ENCODE data around the gene COL2A1.

The COL2A1 gene

DNA sequence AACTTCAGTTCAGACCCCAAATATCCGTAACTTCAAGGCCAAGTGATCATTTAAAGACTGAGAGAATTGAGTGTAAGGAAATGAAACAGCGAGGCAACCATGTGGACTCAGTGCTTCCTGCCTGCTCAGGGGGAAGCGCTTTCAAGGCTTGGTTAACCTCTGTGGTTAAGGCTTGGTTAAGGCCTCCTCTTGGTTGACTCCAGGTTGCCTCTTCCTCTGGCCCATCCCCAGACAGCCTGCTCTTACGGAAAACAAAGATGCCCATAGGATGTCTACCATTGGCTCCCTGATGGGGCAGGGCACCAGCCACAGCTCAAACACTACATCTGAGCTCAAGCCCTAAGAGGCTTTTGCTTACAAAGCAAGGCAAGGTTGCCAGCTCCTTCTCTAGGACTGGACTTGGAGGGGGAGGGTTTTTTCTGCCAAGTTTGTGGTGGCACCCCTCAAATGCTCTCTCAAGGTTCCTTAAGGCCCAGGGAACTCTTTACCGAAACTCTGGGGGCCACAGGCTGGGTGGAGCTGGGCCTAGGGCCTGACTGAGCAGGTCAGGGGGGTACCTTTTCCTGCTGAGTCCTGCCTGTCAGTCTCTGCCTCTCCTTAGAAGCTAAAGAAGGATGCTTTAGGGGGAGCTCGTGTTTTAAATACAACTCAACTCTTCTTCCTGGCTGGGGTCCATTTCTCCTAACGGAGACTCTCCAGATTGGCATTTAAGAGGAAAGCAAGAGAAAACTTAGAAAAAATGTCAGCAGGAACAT is 13.7 kb downstream of the COL2A1 start:
- TF ChIP-seq, protein P1, sequence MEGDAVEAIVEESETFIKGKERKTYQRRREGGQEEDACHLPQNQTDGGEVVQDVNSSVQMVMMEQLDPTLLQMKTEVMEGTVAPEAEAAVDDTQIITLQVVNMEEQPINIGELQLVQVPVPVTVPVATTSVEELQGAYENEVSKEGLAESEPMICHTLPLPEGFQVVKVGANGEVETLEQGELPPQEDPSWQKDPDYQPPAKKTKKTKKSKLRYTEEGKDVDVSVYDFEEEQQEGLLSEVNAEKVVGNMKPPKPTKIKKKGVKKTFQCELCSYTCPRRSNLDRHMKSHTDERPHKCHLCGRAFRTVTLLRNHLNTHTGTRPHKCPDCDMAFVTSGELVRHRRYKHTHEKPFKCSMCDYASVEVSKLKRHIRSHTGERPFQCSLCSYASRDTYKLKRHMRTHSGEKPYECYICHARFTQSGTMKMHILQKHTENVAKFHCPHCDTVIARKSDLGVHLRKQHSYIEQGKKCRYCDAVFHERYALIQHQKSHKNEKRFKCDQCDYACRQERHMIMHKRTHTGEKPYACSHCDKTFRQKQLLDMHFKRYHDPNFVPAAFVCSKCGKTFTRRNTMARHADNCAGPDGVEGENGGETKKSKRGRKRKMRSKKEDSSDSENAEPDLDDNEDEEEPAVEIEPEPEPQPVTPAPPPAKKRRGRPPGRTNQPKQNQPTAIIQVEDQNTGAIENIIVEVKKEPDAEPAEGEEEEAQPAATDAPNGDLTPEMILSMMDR (conservative IDR thresholded peaks at IDR 0.05; ENCODE audit: low read depth, low read length) = no peak
- no peaks in the 10 kb centered on the region for H3K79me2 ChIP-seq (ENCODE audit: insufficient read depth, low read depth)
- H3K27ac ChIP-seq = no peak overlapping the region
- H3K4me3 ChIP-seq (IDR thresholded peaks at IDR 0.05; ENCODE audit: insufficient read depth, low read depth, low read length) = no peak overlapping the region
- H4K20me1 ChIP-seq (ENCODE audit: insufficient read depth) = no peaks in the 10 kb centered on the region
- no peak overlapping the region for H2AFZ ChIP-seq (ENCODE audit: low read depth)
- no peak overlapping the region for H3K9ac ChIP-seq
- H3K4me1 ChIP-seq (ENCODE audit: low read depth, poor library complexity, severe bottlenecking) = no peaks in the 10 kb centered on the region
- no peak overlapping the region for H3K4me2 ChIP-seq
- no peaks in the 10 kb centered on the region for H3K36me3 ChIP-seq (ENCODE audit: insufficient read depth)
- H3K27me3 ChIP-seq (ENCODE audit: insufficient read depth, low read depth) = no peaks in the 10 kb centered on the region

DNA sequence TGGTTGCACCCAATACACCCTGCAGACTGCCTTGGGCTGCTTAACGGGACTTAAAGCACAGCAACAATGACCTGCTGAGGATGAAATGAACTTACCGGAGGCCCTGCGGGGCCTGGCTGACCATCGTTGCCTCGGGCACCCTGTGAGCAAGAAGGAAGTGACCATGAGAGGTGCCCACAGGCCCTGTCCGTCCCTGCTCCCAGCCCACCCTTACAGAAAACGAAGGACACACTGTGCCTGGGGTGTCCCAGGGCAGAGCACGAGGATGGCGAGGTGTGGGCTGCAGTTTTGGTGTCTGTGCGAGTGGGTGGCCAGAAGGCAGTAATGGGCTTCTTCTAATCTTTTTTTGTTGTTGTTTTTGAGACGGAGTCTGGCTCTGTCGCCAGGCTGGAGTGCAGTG is 14.6 kb downstream of the COL2A1 start:
- Histone ChIP-seq H3K9ac (no peak overlapping the region), H3K4me2 (no peak overlapping the region), H2AFZ (ENCODE audit: low read depth) (no peak overlapping the region), H4K20me1 (ENCODE audit: insufficient read depth) (no peaks in the 10 kb centered on the region), H3K79me2 (ENCODE audit: insufficient read depth, low read depth) (no peaks in the 10 kb centered on the region), H3K27ac (no peak overlapping the region), H3K4me3 (IDR thresholded peaks at IDR 0.05; ENCODE audit: insufficient read depth, low read depth, low read length) (no peak overlapping the region), H3K27me3 (ENCODE audit: insufficient read depth, low read depth) (no peaks in the 10 kb centered on the region), H3K4me1 (ENCODE audit: low read depth, poor library complexity, severe bottlenecking) (no peaks in the 10 kb centered on the region), H3K36me3 (ENCODE audit: insufficient read depth) (no peaks in the 10 kb centered on the region)
- TF ChIP-seq, protein P1 (conservative IDR thresholded peaks at IDR 0.05; ENCODE audit: low read depth, low read length) = no peak

DNA sequence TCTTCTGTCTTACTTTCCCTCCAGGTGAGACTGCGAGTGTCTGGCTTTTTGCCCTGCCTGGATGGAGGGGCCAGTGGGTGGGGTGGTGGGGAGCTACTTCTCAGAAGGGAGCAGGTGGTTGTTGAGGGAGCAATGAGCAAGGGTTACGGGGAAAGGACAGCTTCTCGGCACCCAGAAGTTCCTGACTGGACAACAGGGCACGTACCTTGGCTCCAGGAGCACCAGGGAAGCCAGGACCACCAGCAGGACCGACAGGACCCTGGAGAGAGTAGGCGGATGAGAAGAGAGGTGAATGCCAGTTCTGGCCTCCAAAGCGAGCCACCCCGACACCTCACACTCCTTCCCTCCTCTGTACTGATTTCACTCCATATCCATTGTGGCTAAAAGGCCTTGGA is 15.3 kb downstream of the COL2A1 start:
- Histone ChIP-seq H3K4me3 (IDR thresholded peaks at IDR 0.05; ENCODE audit: insufficient read depth, low read depth, low read length) (no peak overlapping the region), H3K4me1 (ENCODE audit: low read depth, poor library complexity, severe bottlenecking) (no peaks in the 10 kb centered on the region), H4K20me1 (ENCODE audit: insufficient read depth) (no peaks in the 10 kb centered on the region), H3K9ac (no peak overlapping the region), H3K79me2 (ENCODE audit: insufficient read depth, low read depth) (no peaks in the 10 kb centered on the region), H3K27me3 (ENCODE audit: insufficient read depth, low read depth) (no peaks in the 10 kb centered on the region), H3K27ac (no peak overlapping the region), H3K36me3 (ENCODE audit: insufficient read depth) (no peaks in the 10 kb centered on the region), H2AFZ (ENCODE audit: low read depth) (no peak overlapping the region), H3K4me2 (no peak overlapping the region)
- TF ChIP-seq, protein P1 (conservative IDR thresholded peaks at IDR 0.05; ENCODE audit: low read depth, low read length) = no peak

DNA sequence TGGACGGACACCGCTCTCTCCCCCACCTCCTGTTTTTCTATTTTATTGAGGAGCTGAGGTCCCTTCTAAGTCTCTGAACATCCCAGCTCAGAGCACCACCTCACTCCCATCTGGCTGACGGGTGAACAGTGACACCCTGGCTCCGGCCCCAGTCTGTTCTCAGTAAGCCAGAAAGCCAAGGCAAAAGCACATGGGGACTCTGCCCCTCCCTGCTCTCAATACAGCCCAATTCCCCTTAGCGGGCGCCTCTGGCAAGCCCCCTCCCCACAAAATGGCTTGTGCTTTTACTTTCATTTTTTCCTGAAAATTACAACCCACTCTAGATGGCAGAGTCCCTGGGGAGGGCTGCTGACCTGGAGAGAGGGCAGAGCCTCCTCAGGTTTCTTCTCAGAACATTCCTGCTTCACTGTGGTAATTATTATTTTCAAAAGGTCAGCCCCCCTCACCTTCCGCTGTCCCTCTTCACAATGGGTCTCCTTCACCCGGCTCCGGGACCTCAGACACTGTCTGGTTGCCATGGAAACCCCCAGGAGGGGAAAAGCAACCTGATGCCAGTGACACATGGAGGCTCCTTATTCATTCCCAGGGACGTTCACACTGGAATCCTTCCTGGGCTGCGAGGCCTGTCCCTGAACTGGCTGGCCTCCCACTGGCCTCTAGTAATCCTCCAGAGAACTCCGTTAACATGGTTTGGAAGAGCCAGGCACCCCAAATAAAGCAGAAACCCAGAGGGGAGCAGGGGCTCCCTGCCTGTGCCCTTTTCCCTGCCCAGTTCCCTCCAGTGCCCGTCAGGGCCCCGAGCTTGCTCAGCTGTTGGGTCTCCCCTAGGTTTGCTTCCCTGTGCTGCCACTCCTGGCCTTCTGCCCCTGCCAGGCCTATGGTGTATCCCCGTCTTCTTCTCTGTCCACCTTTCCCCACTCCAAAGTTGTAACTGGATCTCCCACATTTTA is 15.9 kb downstream of the COL2A1 start:
- Histone ChIP-seq H3K4me3 (IDR thresholded peaks at IDR 0.05; ENCODE audit: insufficient read depth, low read depth, low read length) (no peak overlapping the region), H3K4me1 (ENCODE audit: low read depth, poor library complexity, severe bottlenecking) (no peaks in the 10 kb centered on the region), H3K9ac (no peak overlapping the region), H3K27me3 (ENCODE audit: insufficient read depth, low read depth) (no peaks in the 10 kb centered on the region), H3K79me2 (ENCODE audit: insufficient read depth, low read depth) (no peaks in the 10 kb centered on the region), H4K20me1 (ENCODE audit: insufficient read depth) (no peaks in the 10 kb centered on the region), H3K36me3 (ENCODE audit: insufficient read depth) (no peaks in the 10 kb centered on the region), H2AFZ (ENCODE audit: low read depth) (no peak overlapping the region), H3K4me2 (no peak overlapping the region), H3K27ac (no peak overlapping the region)
- TF ChIP-seq, protein P1 (conservative IDR thresholded peaks at IDR 0.05; ENCODE audit: low read depth, low read length) = no peak
